Measurements from ENCODE around the gene ABCA1.

Gene ABCA1

DNA sequence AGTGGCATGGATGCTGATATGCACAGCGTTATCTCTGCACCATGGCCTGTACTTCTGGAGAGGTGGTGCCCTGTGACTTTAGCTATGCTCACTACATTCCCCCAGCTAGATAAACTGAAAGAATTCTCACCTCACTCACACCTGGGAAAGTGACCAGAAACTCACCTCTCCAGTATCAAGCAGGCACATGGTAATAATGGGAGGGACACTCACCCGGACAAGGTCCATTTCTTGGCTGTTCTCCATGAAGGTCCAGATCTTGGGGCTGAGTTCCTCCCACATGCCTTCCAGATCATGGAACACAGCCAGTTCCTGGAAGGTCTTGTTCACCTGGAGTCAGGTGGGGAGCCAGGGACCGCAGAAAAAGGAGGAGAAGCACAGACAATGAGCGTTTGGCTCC, 91.2 kb downstream of the ABCA1 start:
- no peak for DNase-seq

GRCh38 chr9:104836235-104836634, 91.7 kb downstream of the ABCA1 start:
- no peak for DNase-seq

GRCh38 chr9:104835161-104835560, 92.8 kb downstream of the ABCA1 start:
- DNase-seq = no peak

GRCh38 chr9:104833696-104834095, 94.3 kb downstream of the ABCA1 start:
- no peak for DNase-seq

DNA sequence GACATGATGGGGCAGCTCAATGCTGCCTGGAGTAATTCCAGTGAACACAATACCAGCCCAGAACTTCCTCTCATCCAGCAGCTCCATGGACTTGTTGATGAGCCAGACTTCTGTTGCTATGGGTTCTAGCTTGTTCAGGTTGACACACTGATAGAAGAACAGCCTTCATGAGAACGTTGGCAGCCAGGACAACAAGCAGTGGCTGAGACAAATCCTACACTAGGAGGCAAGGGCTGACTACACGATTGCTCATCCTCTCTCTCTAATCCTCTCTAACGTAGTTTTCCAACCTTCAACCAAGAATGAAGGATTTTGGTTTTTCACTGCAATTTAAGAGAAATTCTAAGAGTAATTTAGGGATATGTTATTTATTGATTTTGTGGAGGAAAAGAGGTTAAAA, 96.3 kb downstream of the ABCA1 start:
- DNase-seq = no peak

GRCh38 chr9:104826911-104827310, 101.0 kb downstream of the ABCA1 start:
- no peak for DNase-seq

- no peak for DNase-seq
Measured at GRCh38 chr9:104826079-104826775, 101.7 kb downstream of the ABCA1 start.

DNA sequence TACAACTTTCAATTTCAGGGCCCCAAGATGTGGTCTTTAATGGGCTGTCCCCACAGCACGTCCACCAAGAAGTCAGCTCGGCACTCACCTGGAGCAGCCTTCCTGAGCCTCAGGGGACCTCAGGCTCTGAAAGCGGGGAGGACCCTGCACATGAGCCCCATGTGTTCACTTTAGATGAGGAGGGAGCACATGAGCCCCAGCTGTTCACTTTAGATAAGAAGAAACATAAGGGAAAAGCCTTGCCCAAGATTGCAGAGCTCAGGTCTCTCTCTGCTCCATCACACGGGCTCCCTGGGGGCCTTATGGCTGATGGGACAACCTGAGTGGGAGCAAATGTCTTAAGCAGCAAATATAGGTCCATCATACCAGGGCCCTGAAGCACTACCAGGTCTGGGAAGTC, 107.6 kb downstream of the ABCA1 start:
- DNase-seq = no peak

DNA sequence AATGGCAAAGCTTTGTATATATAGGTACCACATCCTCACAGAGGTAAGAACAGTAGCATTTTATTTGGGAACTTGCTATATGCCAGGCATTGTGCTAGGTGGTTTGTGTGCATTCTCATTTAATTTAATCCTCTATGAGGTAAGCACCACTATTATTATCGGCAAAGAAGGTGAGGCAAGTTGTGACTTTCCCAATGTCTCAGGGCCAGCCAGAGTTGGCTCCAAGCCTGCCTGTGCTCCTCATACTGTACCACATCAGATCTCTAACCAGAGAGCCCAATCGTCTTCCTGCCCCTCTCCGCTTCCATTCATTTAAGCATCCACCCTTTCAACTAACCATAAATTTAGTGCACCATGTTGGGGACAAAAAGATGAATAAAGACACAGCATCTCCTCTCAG, 108.9 kb downstream of the ABCA1 start:
- DNase-seq = no peak

DNA sequence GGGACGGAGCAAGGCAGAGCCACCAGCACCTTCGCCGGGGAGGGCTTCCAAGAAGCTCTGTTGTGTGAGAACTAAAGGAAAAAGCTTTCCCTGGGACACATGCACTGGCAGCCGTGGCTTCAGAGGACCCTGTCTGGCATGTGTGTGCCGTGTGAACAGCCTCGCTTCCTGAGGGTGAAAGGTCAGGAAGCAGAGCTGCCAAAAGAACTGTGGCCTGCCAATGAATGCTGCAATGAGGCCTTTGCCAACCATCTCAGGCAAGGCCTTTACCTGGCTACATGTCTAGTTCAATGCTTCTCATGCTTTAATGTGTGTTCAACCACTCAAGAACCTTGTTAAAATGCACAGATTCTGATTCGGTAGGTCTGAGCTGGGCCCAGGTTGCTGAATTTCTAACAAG, 110.5 kb downstream of the ABCA1 start:
- no peak for DNase-seq

DNA sequence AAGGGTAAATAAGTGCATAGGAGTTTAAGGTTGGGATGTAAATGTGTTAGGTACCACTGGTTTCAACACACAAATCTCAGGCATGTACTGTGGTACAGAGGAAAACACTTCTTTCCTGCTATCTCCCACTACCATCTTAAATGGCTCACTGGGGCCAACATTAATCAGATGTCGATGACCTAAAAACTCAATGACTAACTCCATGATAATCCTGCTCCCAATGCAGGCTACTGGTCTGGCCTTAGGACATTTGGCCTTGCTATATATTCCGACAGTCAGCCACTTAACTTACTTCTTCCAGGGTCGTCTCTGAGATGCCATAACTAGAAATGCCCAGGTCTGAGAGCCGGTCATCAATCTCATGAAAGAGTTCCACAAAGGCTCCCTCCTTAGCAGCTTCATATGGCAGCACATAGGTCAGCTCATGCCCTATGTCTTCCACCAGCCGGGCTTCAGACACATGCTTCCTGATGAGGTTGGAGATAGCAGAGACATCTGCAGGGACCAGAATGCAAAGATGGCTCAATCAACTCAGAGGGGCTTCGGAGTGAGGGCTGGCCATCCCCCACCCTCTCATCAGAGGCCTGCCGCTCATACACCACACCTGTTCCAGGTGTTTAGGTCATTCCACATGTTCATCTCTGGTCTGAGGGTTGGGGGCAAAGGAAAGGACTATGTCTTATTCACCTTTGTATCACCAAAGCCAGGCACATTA, 111.9 kb downstream of the ABCA1 start:
- no peak for DNase-seq

DNA sequence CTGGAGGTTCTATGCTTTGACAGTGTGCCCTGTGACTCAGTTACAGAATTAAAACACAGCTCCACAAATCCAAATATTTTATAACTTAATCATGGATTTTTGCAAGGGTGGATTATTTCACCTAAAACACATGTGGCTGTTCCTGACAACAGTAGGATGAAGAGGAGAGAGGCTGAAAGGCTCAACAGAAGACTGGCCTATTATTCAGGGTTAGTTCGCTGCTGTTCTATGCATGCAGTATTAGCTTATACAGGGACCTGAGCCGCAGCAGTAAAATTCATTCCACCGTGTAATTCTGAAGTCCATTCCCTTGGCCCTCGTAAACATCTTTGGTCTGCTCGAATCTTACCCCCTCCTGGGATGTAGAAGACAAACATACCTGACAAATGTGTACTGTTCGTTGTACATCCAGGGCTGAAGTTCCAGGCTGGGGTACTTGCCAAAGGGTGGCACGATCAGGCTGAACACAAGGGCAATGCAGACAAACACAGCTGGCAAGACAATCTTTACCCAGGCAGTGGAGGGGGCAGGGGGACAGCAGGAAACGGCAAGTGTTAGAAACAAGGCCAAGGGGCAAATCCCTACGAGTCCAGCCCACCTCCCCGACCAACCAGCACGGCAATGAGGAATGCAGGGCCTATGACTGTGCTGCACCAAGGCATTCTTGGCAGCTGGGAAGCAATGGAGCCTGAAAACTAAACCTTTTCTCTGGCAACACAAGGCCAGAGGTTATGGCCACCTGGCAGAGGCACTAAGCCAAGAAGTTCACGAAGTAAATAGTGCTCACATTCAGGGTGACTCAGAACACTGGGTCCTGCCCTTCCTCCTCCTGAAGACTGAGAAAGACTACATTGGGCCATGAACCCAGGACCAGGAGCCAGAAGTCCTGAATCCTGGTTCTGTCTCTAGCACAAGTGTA, 117.3 kb downstream of the ABCA1 start:
- DNase-seq = no peak

GRCh38 chr9:104808035-104808614, 119.8 kb downstream of the ABCA1 start:
- no peak for DNase-seq

- DNase-seq = no peak
Measured at GRCh38 chr9:104805441-104805840, 122.5 kb downstream of the ABCA1 start.

DNA sequence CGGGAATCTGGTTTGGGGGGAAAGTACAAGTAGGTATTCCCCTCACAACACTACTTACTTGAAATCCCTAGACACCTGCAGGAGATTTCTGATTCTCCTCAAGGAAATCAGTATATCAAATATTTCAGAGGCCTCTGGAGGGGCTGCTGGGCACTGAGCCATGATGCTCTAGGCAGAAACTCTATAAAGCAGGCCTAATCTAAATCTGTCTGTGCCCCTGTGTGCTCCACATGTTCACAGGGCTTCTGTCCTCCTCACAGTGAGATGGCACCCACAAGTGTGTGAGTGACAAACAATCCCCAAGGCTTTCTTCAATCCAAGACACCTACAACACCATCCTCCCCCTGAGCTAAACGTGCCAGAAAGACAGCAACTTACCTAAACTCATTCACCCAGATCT, 125.0 kb downstream of the ABCA1 start:
- no peak for DNase-seq

DNA sequence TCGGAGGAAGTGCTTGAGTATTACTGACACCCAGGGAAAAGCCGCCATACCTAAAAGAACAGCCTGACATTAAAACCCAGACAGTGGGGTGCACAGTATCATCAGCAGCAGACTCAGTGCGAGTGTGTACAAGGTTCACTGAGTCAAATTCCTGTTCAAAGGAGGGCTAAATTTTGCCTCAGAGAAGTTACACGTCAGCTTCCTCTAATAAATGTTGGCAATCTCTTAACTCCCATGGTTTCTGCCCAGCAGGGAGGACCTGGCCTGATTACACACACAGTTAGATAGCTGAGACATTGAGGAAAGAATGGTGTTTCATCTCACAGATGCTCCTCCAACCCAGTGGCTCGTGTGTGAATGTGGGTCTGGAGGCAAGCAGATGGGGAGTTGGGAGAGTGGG, 125.8 kb downstream of the ABCA1 start:
- no peak for DNase-seq

- DNase-seq = no peak
Measured at GRCh38 chr9:104800068-104800785, 127.7 kb downstream of the ABCA1 start.

- DNase-seq = no peak
Measured at GRCh38 chr9:104798209-104798995, 129.6 kb downstream of the ABCA1 start.

GRCh38 chr9:104795857-104796256, 132.1 kb downstream of the ABCA1 start:
- no peak for DNase-seq

GRCh38 chr9:104795082-104795481, 132.9 kb downstream of the ABCA1 start:
- DNase-seq = no peak

DNA sequence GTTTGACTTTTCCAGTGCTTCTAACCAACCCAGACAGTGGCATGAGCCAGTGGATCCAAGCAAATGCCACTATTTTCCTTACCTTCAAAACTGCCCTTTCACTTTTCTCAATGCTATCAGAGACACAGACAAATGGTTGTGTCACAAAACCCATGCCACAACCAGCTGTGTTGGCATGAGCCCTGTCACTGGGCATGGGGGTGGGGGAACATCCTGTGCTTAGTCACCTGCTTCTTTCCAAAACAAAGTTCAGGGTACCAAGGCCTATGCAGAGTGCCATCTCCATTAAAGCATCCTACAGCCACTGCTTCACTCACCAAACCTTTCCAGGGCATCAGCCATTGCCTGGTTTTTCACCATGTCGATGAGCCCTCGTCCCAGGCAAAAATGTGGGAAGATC, 133.9 kb downstream of the ABCA1 start:
- DNase-seq = no peak

GRCh38 chr9:104788251-104788650, 139.7 kb downstream of the ABCA1 start:
- DNase-seq = no peak

Measured in activated gamma-delta T cell treated with Interleukin-2 at 50 U/mL for 16 hours (primary cell).